ENCODE results near the gene TGFB1I1. TPM values are rescaled to one million over a fixed set of nuclear protein-coding genes. Genes with fewer than 3 reads are reported as not detected.
"Not testable (repeated sequence)": the region's sequence is repeated elsewhere in the genome, so short reads cannot be mapped to it uniquely, and the experiment has no call there.

TGFB1I1 gene
- polyA plus RNA-seq, 3 donors: 35.6 to 41.8 (median 36.8) TPM

DNA sequence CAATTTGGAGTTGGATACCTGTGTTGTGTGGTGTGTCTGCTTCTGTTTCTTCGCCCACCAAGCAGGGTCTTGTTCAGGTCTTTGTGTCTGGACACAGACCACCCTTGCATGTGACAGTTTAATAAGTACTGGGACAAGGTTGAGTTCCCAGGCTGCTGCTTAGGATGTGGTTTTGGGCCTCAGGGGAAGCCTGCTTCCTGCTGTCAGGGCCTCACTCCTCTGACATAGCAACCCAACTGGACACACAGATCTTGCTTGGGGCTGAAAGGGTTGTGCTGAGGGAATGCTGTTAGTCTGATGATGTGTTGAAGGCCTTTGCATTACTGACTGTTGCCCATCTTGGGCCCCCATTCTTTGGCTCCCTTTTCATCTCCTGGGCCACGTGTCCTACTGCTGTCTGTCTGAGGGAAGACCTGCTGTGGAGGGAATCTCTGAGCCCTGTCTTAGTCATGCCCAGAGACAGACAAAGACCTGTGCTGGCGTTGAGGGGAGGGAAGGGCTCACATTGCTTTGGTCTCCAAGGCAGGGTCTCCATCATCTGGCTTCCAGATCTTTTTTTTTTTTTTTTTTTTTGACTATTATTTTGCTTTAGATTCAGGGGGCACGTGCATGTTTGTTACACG lies 4.7 kb upstream of the TGFB1I1 start:
- no peak for DNase-seq (ENCODE audit: low read depth in 3 of 3, low spot score in 2 of 3)

DNA sequence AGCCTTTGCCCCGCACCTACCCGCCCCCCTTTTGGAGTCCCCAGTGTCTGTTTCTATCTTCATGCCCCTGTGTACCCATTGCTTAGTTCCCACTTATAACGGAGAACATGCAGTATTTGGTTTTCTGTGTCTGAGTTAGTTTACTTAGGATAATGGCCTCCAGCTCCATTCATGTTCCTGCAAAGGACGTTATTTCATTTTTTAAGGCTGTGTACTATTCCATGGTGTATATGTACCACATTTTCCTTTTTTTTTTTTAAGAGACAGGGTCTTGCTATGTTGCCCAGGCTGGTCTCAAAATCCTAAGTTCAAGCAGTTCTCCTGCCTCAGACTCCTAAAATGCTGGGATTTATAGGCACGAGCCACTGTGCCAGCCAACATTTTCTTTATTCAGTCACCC lies 4.1 kb upstream of the TGFB1I1 start:
- DNase-seq (ENCODE audit: low read depth in 3 of 3, low spot score in 2 of 3): no peak

DNA sequence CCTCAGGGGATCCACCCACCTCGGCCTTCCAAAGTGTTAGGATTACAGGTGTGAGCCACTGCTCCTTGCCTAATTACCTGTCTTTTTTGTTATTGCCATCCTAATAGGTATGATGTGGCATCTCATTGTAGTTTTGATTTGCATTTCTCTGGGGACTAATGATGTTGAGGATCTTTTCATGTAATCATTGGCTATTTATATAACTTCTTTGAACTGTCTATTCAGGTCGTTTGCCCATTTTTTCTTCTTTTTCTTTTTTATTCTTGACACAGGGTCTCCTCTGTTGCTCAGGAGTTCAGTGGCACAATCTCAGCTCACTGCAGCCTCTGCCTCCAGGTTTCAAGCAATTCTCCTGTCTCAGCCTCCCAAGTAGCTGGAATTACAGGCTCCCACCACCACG lies 1.3 kb upstream of the TGFB1I1 start:
- no peak for DNase-seq (ENCODE audit: low read depth in 3 of 3, low spot score in 2 of 3)

DNA sequence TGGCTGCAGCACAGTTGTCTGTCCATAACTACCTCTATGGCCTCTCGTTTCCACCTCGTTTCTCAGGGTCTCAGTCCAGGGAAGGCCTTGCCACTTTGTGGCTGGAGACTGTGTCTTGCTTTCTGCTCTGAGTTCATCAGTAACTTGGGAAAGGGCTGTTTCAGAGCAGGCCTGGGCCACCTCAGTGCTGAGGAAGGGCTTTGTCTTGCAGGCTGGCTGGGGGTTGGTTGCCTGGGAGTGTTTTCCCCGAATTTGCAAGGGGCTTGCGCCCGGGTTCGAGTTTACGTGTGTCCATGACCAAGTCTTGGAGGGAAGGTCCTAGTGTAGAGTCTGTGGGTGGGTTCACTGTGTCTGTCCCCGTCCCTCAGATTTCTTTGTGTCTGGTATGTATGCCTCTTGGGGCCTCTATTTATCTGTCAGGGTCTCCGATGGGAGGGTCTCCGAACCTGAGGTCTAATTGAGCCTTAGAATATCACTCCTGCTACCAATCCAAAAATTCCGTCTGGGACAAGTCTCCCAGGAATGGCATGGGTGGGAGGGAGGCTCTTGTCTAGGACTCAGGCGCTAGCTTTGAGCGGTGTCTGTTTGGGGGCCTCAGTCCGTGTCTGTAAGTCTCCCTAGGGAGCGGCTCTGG lies 594 bp upstream of the TGFB1I1 start:
- DNase-seq (ENCODE audit: low read depth in 3 of 3, low spot score in 2 of 3): no peak

DNA sequence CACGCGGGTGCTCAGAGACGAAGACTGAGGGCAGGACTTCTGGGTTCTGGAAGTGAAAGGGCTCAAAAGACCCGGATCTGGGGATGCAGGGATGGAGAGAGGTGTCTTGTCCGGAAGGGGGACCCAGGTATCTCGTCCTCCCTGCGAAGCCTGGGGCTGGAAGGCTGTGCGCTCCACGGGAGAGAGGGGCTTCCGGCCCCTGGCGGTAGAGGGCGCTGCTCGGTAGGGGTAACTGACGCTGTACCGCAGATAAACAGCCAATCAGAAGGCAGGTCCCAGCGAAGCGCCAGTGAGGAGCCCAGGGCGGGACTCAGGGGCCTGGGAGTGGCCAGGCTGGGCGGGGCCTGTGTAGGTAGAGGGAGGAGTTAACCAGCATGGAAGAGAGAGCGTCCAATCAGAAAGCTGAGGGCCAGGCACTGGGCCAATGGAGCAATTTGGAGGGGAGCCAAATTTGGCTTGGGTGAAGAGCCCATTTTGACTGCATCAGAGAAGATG lies 804 bp downstream of the TGFB1I1 start:
- DNase-seq (ENCODE audit: low read depth in 3 of 3, low spot score in 2 of 3): no peak

DNA sequence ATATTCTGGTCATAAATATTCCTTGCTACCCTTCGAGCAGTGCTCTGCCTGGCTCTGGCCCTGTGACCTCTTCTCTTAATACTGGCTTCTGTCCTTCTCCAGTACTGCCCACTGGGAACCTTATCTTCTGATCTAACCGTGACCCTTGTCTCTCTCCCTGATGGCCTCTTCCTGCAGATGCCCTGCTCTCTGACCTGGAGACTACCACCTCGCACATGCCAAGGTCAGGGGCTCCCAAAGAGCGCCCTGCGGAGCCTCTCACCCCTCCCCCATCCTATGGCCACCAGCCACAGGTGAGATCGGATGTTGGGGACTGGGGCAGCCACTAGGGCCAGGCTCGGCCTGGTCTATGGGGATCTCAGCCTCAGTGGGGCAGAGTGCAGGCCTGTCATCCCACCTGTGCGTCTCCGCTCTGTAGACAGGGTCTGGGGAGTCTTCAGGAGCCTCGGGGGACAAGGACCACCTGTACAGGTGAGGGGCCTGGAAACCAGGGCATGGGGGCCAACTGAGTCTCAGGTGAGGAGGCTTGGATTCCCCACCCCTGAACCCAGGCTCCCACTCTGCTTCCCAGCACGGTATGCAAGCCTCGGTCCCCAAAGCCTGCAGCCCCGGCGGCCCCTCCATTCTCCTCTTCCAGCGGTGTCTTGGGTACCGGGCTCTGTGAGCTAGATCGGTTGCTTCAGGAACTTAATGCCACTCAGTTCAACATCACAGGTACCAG lies 1.5 kb downstream of the TGFB1I1 start:
- no peak for DNase-seq (ENCODE audit: low read depth in 3 of 3, low spot score in 2 of 3)

DNA sequence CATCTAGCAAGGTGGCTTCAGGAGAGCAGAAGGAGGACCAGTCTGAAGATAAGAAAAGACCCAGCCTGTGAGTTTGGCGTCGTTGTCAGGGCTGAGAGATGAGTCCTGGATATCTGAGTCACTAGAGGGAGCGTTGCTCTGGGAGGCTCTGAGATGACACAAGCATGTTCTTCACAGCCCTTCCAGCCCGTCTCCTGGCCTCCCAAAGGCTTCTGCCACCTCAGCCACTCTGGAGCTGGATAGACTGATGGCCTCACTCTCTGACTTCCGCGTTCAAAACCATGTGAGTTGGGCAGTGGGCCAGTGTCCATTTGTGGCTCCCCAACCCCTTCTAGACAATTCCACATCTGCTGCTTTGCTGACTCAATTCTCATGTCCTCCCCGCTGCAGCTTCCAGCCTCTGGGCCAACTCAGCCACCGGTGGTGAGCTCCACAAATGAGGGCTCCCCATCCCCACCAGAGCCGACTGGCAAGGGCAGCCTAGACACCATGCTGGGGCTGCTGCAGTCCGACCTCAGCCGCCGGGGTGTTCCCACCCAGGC lies 2.3 kb downstream of the TGFB1I1 start:
- DNase-seq (ENCODE audit: low read depth in 3 of 3, low spot score in 2 of 3): no peak

DNA sequence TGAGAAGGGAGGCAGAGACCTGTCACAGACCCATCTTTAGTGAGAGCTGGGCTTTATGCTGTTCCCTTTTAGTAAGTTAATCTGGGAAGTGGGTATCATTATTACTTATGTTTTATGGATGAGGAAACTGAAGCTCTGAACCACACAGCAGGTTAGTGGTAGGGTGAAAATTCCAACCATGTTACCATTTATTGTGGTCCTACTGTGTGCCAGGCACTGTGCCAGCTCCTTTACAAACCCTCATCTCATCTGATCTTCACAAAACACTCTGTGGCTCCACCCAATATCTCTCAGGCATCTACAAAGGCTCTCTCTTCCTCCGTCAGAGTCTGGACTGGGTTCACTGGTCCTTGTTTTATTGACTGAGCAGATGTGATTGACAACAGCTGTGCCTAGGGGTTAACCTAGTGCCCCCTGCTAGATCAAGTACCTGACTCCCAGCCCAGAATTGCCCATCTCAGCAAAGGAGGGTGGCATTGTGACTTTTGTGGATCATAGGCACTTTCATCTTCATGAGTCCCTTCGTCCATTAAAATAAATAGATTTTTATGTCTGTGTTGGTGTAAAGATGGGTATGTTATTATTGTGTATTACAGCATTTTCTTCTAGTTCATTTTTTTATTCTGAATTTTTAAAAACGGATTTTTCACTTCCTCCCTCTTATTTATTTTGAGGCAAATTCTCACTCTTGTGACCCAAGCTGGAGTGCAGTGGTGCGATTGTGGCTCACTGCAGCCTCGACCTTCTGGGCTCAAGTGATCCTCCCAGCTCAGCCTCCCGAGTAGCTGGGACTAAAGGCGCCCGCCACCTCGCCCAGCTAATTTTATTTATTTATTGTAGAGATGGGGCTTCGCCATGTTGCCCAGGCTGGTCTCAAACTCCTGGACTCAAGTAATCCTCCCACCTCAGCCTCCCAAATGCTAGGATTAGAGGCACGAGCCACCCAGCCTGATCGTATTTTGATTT lies 3.1 kb downstream of the TGFB1I1 start:
- DNase-seq (ENCODE audit: low read depth in 3 of 3, low spot score in 2 of 3): no peak

DNA sequence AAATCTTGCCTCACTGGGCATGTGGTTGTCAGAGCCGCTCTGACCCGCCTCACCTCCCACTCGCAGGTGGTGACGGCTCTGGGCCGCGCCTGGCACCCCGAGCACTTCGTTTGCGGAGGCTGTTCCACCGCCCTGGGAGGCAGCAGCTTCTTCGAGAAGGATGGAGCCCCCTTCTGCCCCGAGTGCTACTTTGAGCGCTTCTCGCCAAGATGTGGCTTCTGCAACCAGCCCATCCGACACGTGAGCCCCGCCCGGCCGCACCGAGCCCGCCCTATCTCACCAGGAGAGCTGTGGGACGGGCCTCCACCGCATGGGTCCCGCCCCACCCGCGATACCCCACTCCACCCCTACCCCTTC lies 4.0 kb downstream of the TGFB1I1 start:
- no peak for DNase-seq (ENCODE audit: low read depth in 3 of 3, low spot score in 2 of 3)

DNA sequence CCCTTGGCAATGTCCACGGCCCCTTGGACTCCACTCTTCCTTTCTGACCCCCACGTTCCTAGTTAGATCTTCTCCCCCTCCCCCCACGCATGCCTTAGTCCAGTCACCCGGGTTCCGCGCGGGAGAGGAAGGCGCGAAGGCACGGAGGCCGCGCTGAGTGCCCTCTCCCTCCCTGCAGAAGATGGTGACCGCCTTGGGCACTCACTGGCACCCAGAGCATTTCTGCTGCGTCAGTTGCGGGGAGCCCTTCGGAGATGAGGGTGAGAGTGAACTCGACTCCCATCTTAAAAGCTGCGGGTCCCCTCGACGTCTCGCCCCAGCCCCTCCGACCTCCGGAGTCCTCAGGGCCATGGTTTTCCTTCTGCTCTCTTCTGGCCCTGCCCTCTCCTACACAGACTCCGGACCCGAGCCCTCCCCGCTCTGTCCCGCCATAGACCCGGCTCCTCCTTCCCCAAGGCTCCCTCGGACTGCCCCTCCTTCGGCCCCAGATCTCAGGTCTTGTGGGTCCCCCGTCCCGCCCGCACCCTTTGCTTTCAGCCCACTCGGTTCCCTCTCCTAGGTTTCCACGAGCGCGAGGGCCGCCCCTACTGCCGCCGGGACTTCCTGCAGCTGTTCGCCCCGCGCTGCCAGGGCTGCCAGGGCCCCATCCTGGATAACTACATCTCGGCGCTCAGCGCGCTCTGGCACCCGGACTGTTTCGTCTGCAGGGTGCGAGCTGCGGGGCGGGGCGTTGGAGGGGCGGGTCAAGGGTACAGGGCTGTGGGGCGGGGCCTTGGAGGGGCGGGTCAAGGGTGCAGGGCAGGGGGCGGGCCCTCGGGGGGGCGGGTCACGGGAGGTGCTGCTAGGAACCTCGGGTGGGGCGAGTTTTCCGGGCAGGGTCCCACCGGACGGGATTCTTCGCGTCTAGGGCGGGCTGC lies 4.6 kb downstream of the TGFB1I1 start:
- no peak for DNase-seq (ENCODE audit: low read depth in 3 of 3, low spot score in 2 of 3)

DNA sequence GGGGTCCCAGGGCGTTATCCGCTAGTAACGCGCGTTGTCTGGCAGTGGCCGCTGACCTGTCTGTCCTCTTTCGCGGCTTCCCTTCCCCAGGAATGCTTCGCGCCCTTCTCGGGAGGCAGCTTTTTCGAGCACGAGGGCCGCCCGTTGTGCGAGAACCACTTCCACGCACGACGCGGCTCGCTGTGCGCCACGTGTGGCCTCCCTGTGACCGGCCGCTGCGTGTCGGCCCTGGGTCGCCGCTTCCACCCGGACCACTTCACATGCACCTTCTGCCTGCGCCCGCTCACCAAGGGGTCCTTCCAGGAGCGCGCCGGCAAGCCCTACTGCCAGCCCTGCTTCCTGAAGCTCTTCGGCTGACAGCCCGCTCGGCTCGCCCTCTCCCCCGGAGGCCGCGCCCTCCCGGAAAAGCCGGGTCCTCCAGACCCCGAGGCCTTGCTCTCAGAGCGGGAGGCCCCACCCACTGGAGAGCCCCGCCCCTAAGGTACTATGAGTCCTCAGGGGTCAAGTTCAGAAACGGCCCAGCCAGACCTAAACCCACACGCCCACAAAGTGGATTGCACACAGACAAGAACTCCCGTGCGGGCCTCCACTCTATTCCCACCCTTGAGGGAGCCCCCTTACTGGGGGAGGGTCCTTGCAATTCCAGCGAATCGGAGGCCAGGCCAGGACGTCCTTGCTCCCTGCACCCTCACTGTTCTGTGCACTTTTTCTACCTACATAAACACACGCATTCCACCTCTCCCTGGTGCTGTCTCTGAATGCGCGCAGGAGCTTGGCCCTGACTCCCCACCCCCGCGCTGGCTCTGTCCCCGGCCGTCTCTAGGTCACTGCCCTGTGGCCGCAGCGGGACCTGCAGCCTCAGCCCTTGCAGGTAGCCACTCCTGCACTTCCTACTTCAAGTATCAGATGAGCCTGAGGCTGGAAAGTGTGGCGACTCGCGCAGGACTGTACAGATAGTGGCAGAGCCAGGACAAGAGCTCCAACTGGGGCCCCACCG lies 5.6 kb downstream of the TGFB1I1 start:
- DNase-seq (ENCODE audit: low read depth in 3 of 3, low spot score in 2 of 3): no peak

DNA sequence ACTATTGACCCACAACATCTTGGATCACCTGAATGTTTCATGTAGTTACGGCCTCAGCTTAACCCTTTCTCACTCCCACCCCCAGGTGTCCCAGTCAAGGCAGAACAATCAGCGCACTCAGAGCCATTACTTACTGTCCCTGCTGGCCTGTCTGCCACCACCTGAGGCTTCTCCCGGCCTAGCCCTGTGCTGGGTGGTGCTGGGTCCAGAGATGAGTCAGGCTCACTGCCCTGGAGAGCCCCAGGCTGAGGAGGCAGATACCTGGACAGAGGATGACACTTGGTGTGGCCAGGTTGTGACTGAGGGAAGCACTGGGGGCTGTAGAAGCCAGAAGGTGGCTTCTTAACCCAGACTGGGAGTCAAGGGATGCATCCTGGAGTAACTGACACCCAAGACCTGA lies 7.0 kb downstream of the TGFB1I1 start:
- no peak for DNase-seq (ENCODE audit: low read depth in 3 of 3, low spot score in 2 of 3)

DNA sequence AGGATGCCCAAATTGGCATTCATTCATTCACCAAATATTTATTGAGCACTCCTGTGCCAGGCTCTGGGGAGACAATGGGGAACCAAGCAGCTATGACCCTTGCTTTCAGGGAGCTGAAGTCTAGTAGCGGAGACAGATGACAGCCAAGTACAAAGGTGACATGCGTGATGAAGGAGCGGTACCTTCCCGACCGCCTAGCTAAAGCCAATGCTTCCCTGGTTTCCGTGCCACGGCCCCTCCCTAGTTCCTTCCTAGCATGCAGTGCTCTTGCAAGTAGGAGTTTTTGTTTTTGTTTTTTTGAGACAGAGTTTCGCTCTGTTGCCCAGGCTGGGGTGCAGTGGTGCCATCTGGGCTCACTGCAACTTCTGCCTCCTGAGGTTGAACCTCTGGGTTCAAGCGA lies 7.8 kb downstream of the TGFB1I1 start:
- no peak for DNase-seq (ENCODE audit: low read depth in 3 of 3, low spot score in 2 of 3)

DNA sequence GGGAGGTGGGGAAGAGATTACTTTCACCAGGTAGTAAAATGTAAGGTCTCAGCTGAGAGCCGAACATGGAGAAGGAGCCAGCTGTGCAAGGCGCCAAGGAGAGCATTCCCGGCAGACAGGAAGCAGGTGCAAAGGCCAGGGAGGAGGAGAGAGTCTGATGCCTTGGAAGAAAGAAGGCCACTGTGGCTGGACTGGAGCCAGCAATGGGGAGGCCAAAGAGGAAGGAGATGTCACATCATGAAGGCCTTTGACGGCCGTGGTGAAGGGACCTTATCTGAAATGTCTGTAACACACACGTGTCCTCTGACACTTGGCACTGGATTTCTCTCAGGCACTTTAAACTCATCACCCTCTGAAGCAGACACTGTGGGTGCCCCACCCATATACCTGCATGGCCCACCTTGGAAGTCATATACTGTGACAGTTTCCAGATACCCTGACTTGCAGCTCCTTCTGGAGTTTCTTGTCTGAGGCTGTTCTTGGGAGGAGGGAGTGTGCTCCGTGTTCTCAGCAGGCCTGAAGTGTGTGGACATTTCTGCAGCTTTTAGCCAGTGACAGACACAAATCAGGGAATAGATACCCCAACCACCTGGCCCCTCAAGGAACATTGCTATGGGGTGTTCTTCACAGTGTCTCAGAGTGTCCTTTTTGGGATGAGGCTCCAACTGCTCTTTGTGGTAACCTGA lies 9.0 kb downstream of the TGFB1I1 start:
- DNase-seq (ENCODE audit: low read depth in 3 of 3, low spot score in 2 of 3): no peak

DNA sequence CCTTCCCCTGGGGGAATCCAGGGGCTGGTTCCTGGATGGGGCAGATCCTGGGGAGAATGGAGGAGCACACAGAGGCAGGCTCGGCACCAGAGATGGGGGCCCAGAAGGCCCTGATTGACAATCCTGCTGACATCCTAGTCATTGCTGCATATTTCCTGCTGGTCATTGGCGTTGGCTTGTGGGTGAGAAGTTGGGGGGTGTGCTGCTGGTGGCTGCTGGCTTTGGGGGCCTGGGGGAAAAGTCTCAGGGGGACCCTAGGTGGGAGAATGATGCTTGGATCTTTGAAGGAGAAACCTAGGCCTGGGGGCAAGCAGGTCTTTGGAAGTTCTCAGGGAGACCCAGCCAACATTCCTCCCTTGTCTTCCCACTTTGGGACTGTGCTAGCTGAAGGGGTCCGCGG lies 11.1 kb downstream of the TGFB1I1 start, which contains the start of gene SLC5A2:
TSS of gene SLC5A2 (plus strand) at position 43 of the 400 bp plus-strand sequence. CDS start at position 57, 14 bp downstream.
- no peak for DNase-seq (ENCODE audit: low read depth in 3 of 3, low spot score in 2 of 3)

DNA sequence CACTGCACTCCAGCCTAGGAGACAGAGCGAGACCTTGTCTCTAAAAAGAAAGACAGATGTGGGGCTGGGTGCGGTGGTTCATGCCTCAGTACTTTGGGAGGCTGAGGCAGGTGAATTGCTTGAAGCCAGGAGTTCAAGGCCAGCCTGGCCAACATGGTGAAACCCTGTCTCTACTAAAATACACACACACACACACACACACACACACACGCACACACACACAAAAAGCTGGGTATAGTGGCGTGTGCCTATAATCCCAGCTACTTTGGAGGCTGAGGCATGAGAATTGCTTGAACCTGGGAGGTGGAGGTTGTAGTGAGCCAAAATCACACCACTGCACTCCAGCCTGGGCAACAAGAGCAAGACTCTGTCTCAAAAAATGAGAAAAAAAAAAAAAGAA lies 12.1 kb downstream of the TGFB1I1 start:
- DNase-seq (ENCODE audit: low read depth in 3 of 3, low spot score in 2 of 3): not testable (repeated sequence)

DNA sequence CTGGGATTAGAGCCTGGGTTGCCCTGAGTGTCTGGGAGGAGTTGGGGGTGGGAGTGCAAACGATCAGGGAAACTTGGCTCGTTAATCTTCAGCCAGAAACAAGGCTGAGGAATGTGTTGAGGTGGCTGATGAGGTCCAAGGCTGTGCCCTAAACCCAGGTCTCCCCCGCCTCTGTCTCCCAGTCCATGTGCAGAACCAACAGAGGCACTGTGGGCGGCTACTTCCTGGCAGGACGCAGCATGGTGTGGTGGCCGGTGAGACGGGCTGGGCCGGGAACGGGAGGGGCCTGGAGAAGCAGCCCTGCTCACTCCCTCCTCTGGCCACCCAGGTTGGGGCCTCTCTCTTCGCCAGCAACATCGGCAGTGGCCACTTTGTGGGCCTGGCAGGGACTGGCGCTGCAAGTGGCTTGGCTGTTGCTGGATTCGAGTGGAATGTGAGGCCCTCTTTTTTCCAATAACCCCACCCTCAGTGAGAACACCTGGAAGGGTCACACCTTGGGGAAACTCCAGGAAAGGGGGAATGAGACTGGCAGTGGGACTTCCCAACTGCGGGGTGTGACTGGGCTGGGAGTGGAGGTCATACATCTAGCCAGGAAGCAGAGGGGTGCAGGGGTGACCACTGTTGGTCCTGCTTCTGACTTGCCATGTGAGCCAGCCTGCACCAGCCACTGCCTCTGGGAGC lies 12.7 kb downstream of the TGFB1I1 start:
- no peak for DNase-seq (ENCODE audit: low read depth in 3 of 3, low spot score in 2 of 3)
